A549 (cell line): ENCODE results near the gene BCL11B.

ENCODE experiments used
- MAFK ChIP-seq: fragments of 450-650 bp; IDR thresholded peaks from 2 replicates; pipeline ENCODE4 v1.6.1; 2014; ENCODE audit not compliant: partially characterized antibody
- POLR2A ChIP-seq: IDR thresholded peaks from 2 replicates; pipeline ENCODE4 v1.6.1; 2012; ENCODE audit warnings: mild to moderate bottlenecking, low read length

GRCh38 chr14:99237288-99237687 lies 34.7 kb downstream of the BCL11B start:
- no peak for TF ChIP-seq POLR2A
- no peak for TF ChIP-seq MAFK
